Endothelial cell of umbilical vein (primary cell): ENCODE data around the gene GARIN6. TPM values are rescaled to one million over a fixed set of nuclear protein-coding genes. Genes with fewer than 3 reads are reported as not detected.

ENCODE experiments used
- BruUV-seq: library from RNA; stranded (reverse); fragments of 400-500 nt; replicated peaks from 2 replicates; lab custom pipeline; 2021; lab: Mats Ljungman, UMichigan
- CTCF ChIA-PET: fragments of 300-600, 350-600 bp; sonication (Branson Sonifier 250); formaldehyde crosslinking; loops from one replicate; lab custom pipeline; 2021; ENCODE audit warnings: antibody characterized with exemption, inconsistent platforms; lab: Charles Lee
- POLR2A ChIA-PET: fragments of 300-600, 350-600 bp; sonication (Branson Sonifier 250); formaldehyde crosslinking; loops from one replicate; lab custom pipeline; 2021; ENCODE audit warnings: antibody characterized with exemption, inconsistent platforms; lab: Charles Lee
- DNase-seq: peaks from one replicate; pipeline ENCODE4 v3.0.0-alpha.2; 2011; ENCODE audit warnings: low read depth, low spot score
- FAIRE-seq: peaks from 2 replicates; lab custom pipeline; 2011; peaks lifted over from hg19 to GRCh38; lab: Jason Lieb, UNC
- H2AFZ ChIP-seq: 2 replicates; pipeline ENCODE4 v1.6.0; 2012; ENCODE audit warnings: low read depth, low read length, control low read depth, inconsistent platforms
- H3K27ac ChIP-seq: 2 replicates; pipeline ENCODE4 v1.5.1; 2011; ENCODE audit warnings: low read depth, mild to moderate bottlenecking, control low read depth, low read length, moderate library complexity; ENCODE audit not compliant: insufficient read depth
- H3K27me3 ChIP-seq, 2 experiments: 2 replicates each; pipeline versions ENCODE4 v1.6.0 to v1.6.1; 2011; ENCODE audit warnings: low read length in 2 of 2, mixed read lengths in 1 of 2; ENCODE audit not compliant: control insufficient read depth in 2 of 2, insufficient read depth in 2 of 2
- H3K36me3 ChIP-seq, 2 experiments: 2 replicates in 1 of 2; 3 replicates in 1 of 2; pipeline ENCODE4 v1.5.1; 2011; ENCODE audit warnings: low read length in 2 of 2, mild to moderate bottlenecking in 1 of 2, moderate library complexity in 1 of 2; ENCODE audit not compliant: control insufficient read depth in 2 of 2, insufficient read depth in 2 of 2; ENCODE audit errors: extremely low read depth in 1 of 2
- H3K4me1 ChIP-seq: 3 replicates; pipeline ENCODE4 v1.5.1; 2011; ENCODE audit warnings: mild to moderate bottlenecking, low read length; ENCODE audit not compliant: control insufficient read depth, insufficient read depth; ENCODE audit errors: extremely low read depth
- H3K4me2 ChIP-seq: 2 replicates; pipeline ENCODE4 v1.6.1; 2011; ENCODE audit warnings: low read length, control low read depth, mixed read lengths; ENCODE audit not compliant: insufficient read depth
- H3K4me3 ChIP-seq, 3 experiments: fragments of 200-600 bp in 1 of 3; sonication (generic), shearing (Covaris generic) in 1 of 3; replicated peaks in 1 of 3; 2 replicates each; pipeline ENCODE4 v1.5.1; 2011 to 2016; ENCODE audit warnings: control low read depth in 3 of 3, low read length in 3 of 3, mild to moderate bottlenecking in 2 of 3, inconsistent platforms in 1 of 3, low read depth in 1 of 3, moderate library complexity in 1 of 3; ENCODE audit not compliant: insufficient read depth in 1 of 3
- H3K79me2 ChIP-seq: 2 replicates; pipeline ENCODE4 v1.6.0; 2012; ENCODE audit warnings: low read length, inconsistent platforms; ENCODE audit not compliant: control insufficient read depth, insufficient read depth
- H3K9ac ChIP-seq: replicated peaks from 2 replicates; pipeline ENCODE3; 2011; ENCODE audit warnings: low read length, control low read depth; ENCODE audit not compliant: insufficient read depth; ENCODE audit errors: extremely low read depth
- H3K9me1 ChIP-seq: replicated peaks from 3 replicates; pipeline ENCODE4 v1.6.0; 2011; ENCODE audit warnings: mild to moderate bottlenecking, low read length; ENCODE audit not compliant: control insufficient read depth, insufficient read depth; ENCODE audit errors: extremely low read depth
- H3K9me3 ChIP-seq: replicated peaks from 2 replicates; pipeline ENCODE4 v1.5.1; 2012; ENCODE audit warnings: low read length, inconsistent platforms; ENCODE audit not compliant: control insufficient read depth, insufficient read depth
- H4K20me1 ChIP-seq: replicated peaks from 2 replicates; pipeline ENCODE3; 2011; ENCODE audit warnings: mild to moderate bottlenecking, low read length; ENCODE audit not compliant: control insufficient read depth, insufficient read depth; ENCODE audit errors: extremely low read depth
- EZH2 ChIP-seq: IDR thresholded peaks from 2 replicates; pipeline ENCODE4 v1.6.1; 2012; ENCODE audit warnings: borderline replicate concordance, low read depth, mild to moderate bottlenecking, moderate library complexity, low read length, inconsistent platforms; ENCODE audit not compliant: severe bottlenecking
- FOS ChIP-seq: IDR thresholded peaks from 2 replicates; pipeline ENCODE4 v1.6.1; 2011; ENCODE audit warnings: mild to moderate bottlenecking, low read length, moderate library complexity, borderline replicate concordance; ENCODE audit not compliant: insufficient read depth
- GATA2 ChIP-seq: IDR thresholded peaks from 2 replicates; pipeline ENCODE4 v1.7.0; 2011; ENCODE audit warnings: low read depth, mild to moderate bottlenecking, moderate library complexity, mixed read lengths, low read length; ENCODE audit not compliant: insufficient read length, insufficient read depth
- JUN ChIP-seq: IDR thresholded peaks from 2 replicates; pipeline ENCODE4 v1.6.1; 2011; ENCODE audit warnings: borderline replicate concordance, low read depth; ENCODE audit not compliant: insufficient read length, insufficient read depth
- MYC ChIP-seq: IDR thresholded peaks from one replicate; pipeline ENCODE4 v1.6.1; 2011; ENCODE audit warnings: mild to moderate bottlenecking, low read depth, low read length
- POLR2A ChIP-seq: IDR thresholded peaks from 2 replicates; pipeline ENCODE4 v1.6.1; 2012; ENCODE audit warnings: low read depth, mild to moderate bottlenecking, control low read depth, low read length
- POLR2AphosphoS5 ChIP-seq: IDR thresholded peaks from 2 replicates; pipeline ENCODE4 v1.6.1; 2012; ENCODE audit warnings: low read depth, mild to moderate bottlenecking, control low read depth, low read length, moderate library complexity; ENCODE audit not compliant: insufficient read depth
- dilution Hi-C: fragments of 300-500 bp; cut with MboI; formaldehyde crosslinking; loops from one replicate; pipeline ENCODE4 v1.15.0; 2019; ENCODE audit warnings: low sequenced_read_pairs; ENCODE audit not compliant: extremely low pct_ligation_motif_present
- intact Hi-C: fragments of 100-400 bp; cut with micrococcal nuclease; formaldehyde crosslinking; loops from one replicate; pipeline ENCODE4 v1.10.0; 2022
- polyA plus RNA-seq, 4 experiments: library from polyadenylated mRNA; depleted of rRNA in 3 of 4; stranded (reverse) in 3 of 4; unstranded in 1 of 4; fragments of >200 nt; gene quantifications; 2 replicates each; pipeline versions ENCODE4 v1.2.1 to v1.2.3, GENCODE V29; 2011 to 2012; ENCODE audit warnings: missing spikeins in 1 of 4
- total RNA-seq: library from RNA; stranded (reverse); gene quantifications from 2 replicates; pipeline ENCODE4 v1.2.3, GENCODE V29; 2021
- TF ChIP-seq, protein P1 (sequence below): IDR thresholded peaks from 2 replicates; pipeline ENCODE4 v1.6.1; 2011; ENCODE audit not compliant: insufficient read depth, insufficient read length
- TF ChIP-seq, protein P2 (sequence below), 2 donors: IDR thresholded peaks; 1 replicate in 1 of 2; 2 replicates in 1 of 2; pipeline ENCODE4 v1.5.1; 2011; ENCODE audit warnings: low read length in 2 of 2, mild to moderate bottlenecking in 2 of 2, moderate library complexity in 2 of 2, control low read depth in 1 of 2, inconsistent platforms in 1 of 2, low read depth in 1 of 2; ENCODE audit not compliant: insufficient read depth in 1 of 2; ENCODE audit errors: extremely low read depth in 1 of 2

The GARIN6 gene
- total and polyA plus RNA-seq, 2 donors (not counting 3 experiments of a cell fraction or from before 2014, with no cell fraction given), result not detected

DNA sequence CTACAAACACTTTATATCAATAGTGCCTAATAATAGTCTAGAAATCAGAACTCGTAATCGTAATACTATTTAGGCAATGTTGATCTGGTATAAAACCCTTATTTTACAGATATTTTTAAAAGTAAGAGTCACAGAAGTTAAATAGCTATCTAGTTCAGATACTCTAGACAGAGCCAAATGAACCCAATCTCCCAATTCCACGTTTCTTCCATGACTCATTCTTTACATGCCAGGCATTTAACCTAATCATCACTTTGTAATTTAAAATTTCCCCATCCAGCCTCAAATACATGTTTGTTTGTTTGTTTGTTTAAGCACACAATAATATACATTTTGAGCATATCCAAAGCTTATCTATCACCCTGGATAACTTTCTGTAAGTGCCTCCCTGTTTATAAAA is 36.4 kb upstream of the GARIN6 start:
- no peaks in the 10 kb centered on the region for H3K9me1 ChIP-seq
- intact Hi-C loops, result no loop called here
- ChIA-PET CTCF (no interaction called here), POLR2A (no interaction called here)
- H3K27ac ChIP-seq, result no peak overlapping the region
- no peak overlapping the region for H3K9ac ChIP-seq
- DNase-seq, result no peak
- no TSS peak for BruUV-seq
- H3K4me1 ChIP-seq, result no peaks in the 10 kb centered on the region
- dilution Hi-C loops, result no loop called here
- H3K4me3 ChIP-seq, result no peak overlapping the region
- no peaks in the 10 kb centered on the region for H3K36me3 ChIP-seq
- TF ChIP-seq, protein P1, sequence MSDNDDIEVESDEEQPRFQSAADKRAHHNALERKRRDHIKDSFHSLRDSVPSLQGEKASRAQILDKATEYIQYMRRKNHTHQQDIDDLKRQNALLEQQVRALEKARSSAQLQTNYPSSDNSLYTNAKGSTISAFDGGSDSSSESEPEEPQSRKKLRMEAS, result no peak
- TF ChIP-seq, protein P2, sequence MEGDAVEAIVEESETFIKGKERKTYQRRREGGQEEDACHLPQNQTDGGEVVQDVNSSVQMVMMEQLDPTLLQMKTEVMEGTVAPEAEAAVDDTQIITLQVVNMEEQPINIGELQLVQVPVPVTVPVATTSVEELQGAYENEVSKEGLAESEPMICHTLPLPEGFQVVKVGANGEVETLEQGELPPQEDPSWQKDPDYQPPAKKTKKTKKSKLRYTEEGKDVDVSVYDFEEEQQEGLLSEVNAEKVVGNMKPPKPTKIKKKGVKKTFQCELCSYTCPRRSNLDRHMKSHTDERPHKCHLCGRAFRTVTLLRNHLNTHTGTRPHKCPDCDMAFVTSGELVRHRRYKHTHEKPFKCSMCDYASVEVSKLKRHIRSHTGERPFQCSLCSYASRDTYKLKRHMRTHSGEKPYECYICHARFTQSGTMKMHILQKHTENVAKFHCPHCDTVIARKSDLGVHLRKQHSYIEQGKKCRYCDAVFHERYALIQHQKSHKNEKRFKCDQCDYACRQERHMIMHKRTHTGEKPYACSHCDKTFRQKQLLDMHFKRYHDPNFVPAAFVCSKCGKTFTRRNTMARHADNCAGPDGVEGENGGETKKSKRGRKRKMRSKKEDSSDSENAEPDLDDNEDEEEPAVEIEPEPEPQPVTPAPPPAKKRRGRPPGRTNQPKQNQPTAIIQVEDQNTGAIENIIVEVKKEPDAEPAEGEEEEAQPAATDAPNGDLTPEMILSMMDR (IDR thresholded peaks at IDR 0.05; ENCODE audit: extremely low read depth in 1 of 2, insufficient read depth in 1 of 2, low read depth in 1 of 2, low read length in 2 of 2), result no peak
- no peak for TF ChIP-seq GATA2
- no peak for TF ChIP-seq MYC
- no peaks in the 10 kb centered on the region for H4K20me1 ChIP-seq
- H3K79me2 ChIP-seq, result no peaks in the 10 kb centered on the region
- H2AFZ ChIP-seq, result no peak overlapping the region
- no peak for FAIRE-seq
- H3K9me3 ChIP-seq, result peaks cover 5% of the 10 kb centered on the region
- no peaks in the 10 kb centered on the region for H3K27me3 ChIP-seq
- H3K4me2 ChIP-seq, result no peak overlapping the region

- ChIA-PET CTCF (no interaction called here), POLR2A (no interaction called here)
- intact Hi-C loops (no loop called here), dilution Hi-C loops (no loop called here)
- H3K9ac ChIP-seq, result no peak overlapping the region
- FAIRE-seq, result no peak
- no peaks in the 10 kb centered on the region for H3K9me1 ChIP-seq
- no peaks in the 10 kb centered on the region for H3K36me3 ChIP-seq
- no TSS peak for BruUV-seq
- no peak for DNase-seq
- H3K27me3 ChIP-seq, result no peaks in the 10 kb centered on the region
- peaks cover 5% of the 10 kb centered on the region for H3K9me3 ChIP-seq
- no peaks in the 10 kb centered on the region for H3K79me2 ChIP-seq
- H3K27ac ChIP-seq, result no peak overlapping the region
- no peak overlapping the region for H3K4me3 ChIP-seq
- H3K4me1 ChIP-seq, result no peaks in the 10 kb centered on the region
- no peaks in the 10 kb centered on the region for H4K20me1 ChIP-seq
- no peak overlapping the region for H3K4me2 ChIP-seq
- no peak overlapping the region for H2AFZ ChIP-seq
- TF ChIP-seq POLR2AphosphoS5, result no peak
- TF ChIP-seq EZH2, result no peak
- TF ChIP-seq POLR2A, result no peak
- no peak for TF ChIP-seq FOS
- TF ChIP-seq GATA2, result no peak
- TF ChIP-seq MYC, result no peak
- no peak for TF ChIP-seq JUN
- TF ChIP-seq, protein P2 (IDR thresholded peaks at IDR 0.05; ENCODE audit: extremely low read depth in 1 of 2, insufficient read depth in 1 of 2, low read depth in 1 of 2, low read length in 2 of 2), result no peak
- TF ChIP-seq, protein P1, result no peak
These were observed 36.0 kb upstream of the GARIN6 start for GRCh38 chr12:99611599-99611998.
